HG03558 (cell line): Measurements from ENCODE around the gene FAM170B.

Experiments
- ATAC-seq: cut with Tn5 transposase; IDR thresholded peaks from one replicate; pipeline ENCODE4 v1.9.1; 2021; ENCODE audit warnings: moderate number of reproducible peaks; ENCODE audit not compliant: unreplicated experiment; ENCODE audit errors: extremely low read depth

Gene FAM170B

GRCh38 chr10:49109669-49110340 lies 24.0 kb downstream of the FAM170B start:
- no peak for ATAC-seq

GRCh38 chr10:49108656-49109055 lies 25.2 kb downstream of the FAM170B start:
- ATAC-seq: no peak

- no peak for ATAC-seq
These were observed 25.9 kb downstream of the FAM170B start for GRCh38 chr10:49107887-49108267.

GRCh38 chr10:49107111-49107886 lies 26.5 kb downstream of the FAM170B start:
- ATAC-seq: no peak

GRCh38 chr10:49106451-49106850 lies 27.4 kb downstream of the FAM170B start:
- ATAC-seq: no peak

- no peak for ATAC-seq
These were observed 28.7 kb downstream of the FAM170B start for GRCh38 chr10:49105076-49105475.

- ATAC-seq: no peak
These were observed 29.5 kb downstream of the FAM170B start for GRCh38 chr10:49104323-49104722.

- ATAC-seq: no peak
These were observed 30.1 kb downstream of the FAM170B start for GRCh38 chr10:49103761-49104160.

GRCh38 chr10:49099046-49099445 lies 34.8 kb downstream of the FAM170B start:
- no peak for ATAC-seq

- no peak for ATAC-seq
These were observed 36.9 kb downstream of the FAM170B start for GRCh38 chr10:49096890-49097445.

- no peak for ATAC-seq
These were observed 39.2 kb downstream of the FAM170B start for GRCh38 chr10:49094646-49095045.

- no peak for ATAC-seq
These were observed 39.9 kb downstream of the FAM170B start for GRCh38 chr10:49093922-49094321.

GRCh38 chr10:49092477-49092876 lies 41.3 kb downstream of the FAM170B start:
- no peak for ATAC-seq

GRCh38 chr10:49091450-49092210 lies 42.2 kb downstream of the FAM170B start:
- ATAC-seq: no peak

- no peak for ATAC-seq
These were observed 43.0 kb downstream of the FAM170B start for GRCh38 chr10:49090696-49091380.

- no peak for ATAC-seq
These were observed 43.6 kb downstream of the FAM170B start for GRCh38 chr10:49090189-49090575.

GRCh38 chr10:49089557-49090188 lies 44.1 kb downstream of the FAM170B start:
- ATAC-seq: no peak

GRCh38 chr10:49089152-49089551 lies 44.7 kb downstream of the FAM170B start:
- ATAC-seq: no peak

GRCh38 chr10:49086889-49087288 lies 46.9 kb downstream of the FAM170B start:
- no peak for ATAC-seq

- no peak for ATAC-seq
These were observed 50.6 kb downstream of the FAM170B start for GRCh38 chr10:49083261-49083660.
